SU-DHL-6 (cell line): Measurements from ENCODE around the gene GMCL1.

Source experiments
- H2AFZ ChIP-seq: fragments of 200-600 bp; sonication (generic); 2 replicates; pipeline ENCODE4 v1.6.1; 2014; ENCODE audit warnings: low read depth, mild to moderate bottlenecking, moderate library complexity, mixed read lengths, antibody characterized with exemption, low read length; ENCODE audit not compliant: severe bottlenecking
- H3F3A ChIP-seq: fragments of 200-600 bp; shearing (Covaris generic); 2 replicates; pipeline ENCODE4 v1.6.0; 2016; ENCODE audit warnings: antibody characterized with exemption, mild to moderate bottlenecking; ENCODE audit not compliant: insufficient read depth
- H3K27ac ChIP-seq: fragments of 200-600 bp; sonication (generic); 2 replicates; pipeline ENCODE4 v1.5.1; 2016; ENCODE audit warnings: low read depth, mild to moderate bottlenecking, low read length, moderate library complexity, mixed read lengths
- H3K27me3 ChIP-seq: fragments of 200-600 bp; sonication (generic), shearing (Covaris generic); 2 replicates; pipeline ENCODE4 v1.6.0; 2014; ENCODE audit warnings: mild to moderate bottlenecking, low read length
- H3K36me3 ChIP-seq: fragments of 200-600 bp; sonication (generic); 2 replicates; pipeline ENCODE4 v1.6.1; 2014; ENCODE audit warnings: mild to moderate bottlenecking, low read length, mixed read lengths
- H3K4me2 ChIP-seq: fragments of 300-600, 200-600 bp; shearing (Covaris generic), sonication (generic); 2 replicates; pipeline ENCODE4 v1.6.0; 2014; ENCODE audit warnings: low read length, low read depth, mild to moderate bottlenecking; ENCODE audit not compliant: poor library complexity, severe bottlenecking
- H3K4me3 ChIP-seq: fragments of 200-600 bp; sonication (generic); 2 replicates; pipeline ENCODE4 v1.5.1; 2014; ENCODE audit warnings: antibody characterized with exemption, low read length, mild to moderate bottlenecking, mixed read lengths; ENCODE audit not compliant: insufficient read depth, poor library complexity, severe bottlenecking
- H3K79me2 ChIP-seq: fragments of 200-600 bp; sonication (generic); 2 replicates; pipeline ENCODE4 v1.6.1; 2014; ENCODE audit warnings: mild to moderate bottlenecking, low read length, moderate library complexity; ENCODE audit not compliant: insufficient read depth
- H3K9ac ChIP-seq: fragments of 200-600 bp; sonication (generic); 2 replicates; pipeline ENCODE4 v1.7.0; 2014; ENCODE audit warnings: mild to moderate bottlenecking, low read length
- H3K9me2 ChIP-seq: fragments of 200-600 bp; sonication (generic); replicated peaks from 2 replicates; pipeline ENCODE4 v1.6.1; 2014; ENCODE audit warnings: low read length; ENCODE audit not compliant: insufficient read depth
- H3K9me3 ChIP-seq: fragments of 200-600 bp; sonication (generic); 2 replicates; pipeline ENCODE4 v1.6.1; 2014; ENCODE audit warnings: low read length, mixed read lengths; ENCODE audit not compliant: insufficient read depth
- H4K20me1 ChIP-seq: fragments of 200-600 bp; sonication (generic); 2 replicates; pipeline ENCODE4 v1.6.1; 2014; ENCODE audit warnings: low read depth, mild to moderate bottlenecking, antibody characterized with exemption, low read length, moderate library complexity, mixed read lengths
- EZH2phosphoT487 ChIP-seq: fragments of 200-600 bp; sonication (generic), shearing (Covaris generic); conservative IDR thresholded peaks from 2 replicates; pipeline ENCODE4 v1.6.1; 2018; ENCODE audit warnings: mild to moderate bottlenecking, antibody characterized with exemption, low read length, moderate library complexity, mixed read lengths
- TF ChIP-seq, protein P1 (sequence below): fragments of 200-600 bp; sonication (generic); IDR thresholded peaks from one replicate; pipeline ENCODE4 v1.5.1; 2017; ENCODE audit warnings: antibody characterized with exemption, mild to moderate bottlenecking, low read length, moderate library complexity; ENCODE audit not compliant: insufficient read depth, poor library complexity, severe bottlenecking

The GMCL1 gene

GRCh38 chr2:69784228-69784627 lies 45.2 kb upstream of the GMCL1 start:
- H3K27ac ChIP-seq, result no peak overlapping the region
- H3K4me2 ChIP-seq, result no peak overlapping the region
- H3K9me3 ChIP-seq, result no peaks in the 10 kb centered on the region
- no peaks in the 10 kb centered on the region for H3K79me2 ChIP-seq
- no peak overlapping the region for H2AFZ ChIP-seq
- H3F3A ChIP-seq, result no peaks in the 10 kb centered on the region
- H3K27me3 ChIP-seq, result no peaks in the 10 kb centered on the region
- H4K20me1 ChIP-seq, result no peaks in the 10 kb centered on the region
- no peak overlapping the region for H3K9ac ChIP-seq
- H3K9me2 ChIP-seq, result no peaks in the 10 kb centered on the region
- no peak for TF ChIP-seq EZH2phosphoT487
- TF ChIP-seq, protein P1, sequence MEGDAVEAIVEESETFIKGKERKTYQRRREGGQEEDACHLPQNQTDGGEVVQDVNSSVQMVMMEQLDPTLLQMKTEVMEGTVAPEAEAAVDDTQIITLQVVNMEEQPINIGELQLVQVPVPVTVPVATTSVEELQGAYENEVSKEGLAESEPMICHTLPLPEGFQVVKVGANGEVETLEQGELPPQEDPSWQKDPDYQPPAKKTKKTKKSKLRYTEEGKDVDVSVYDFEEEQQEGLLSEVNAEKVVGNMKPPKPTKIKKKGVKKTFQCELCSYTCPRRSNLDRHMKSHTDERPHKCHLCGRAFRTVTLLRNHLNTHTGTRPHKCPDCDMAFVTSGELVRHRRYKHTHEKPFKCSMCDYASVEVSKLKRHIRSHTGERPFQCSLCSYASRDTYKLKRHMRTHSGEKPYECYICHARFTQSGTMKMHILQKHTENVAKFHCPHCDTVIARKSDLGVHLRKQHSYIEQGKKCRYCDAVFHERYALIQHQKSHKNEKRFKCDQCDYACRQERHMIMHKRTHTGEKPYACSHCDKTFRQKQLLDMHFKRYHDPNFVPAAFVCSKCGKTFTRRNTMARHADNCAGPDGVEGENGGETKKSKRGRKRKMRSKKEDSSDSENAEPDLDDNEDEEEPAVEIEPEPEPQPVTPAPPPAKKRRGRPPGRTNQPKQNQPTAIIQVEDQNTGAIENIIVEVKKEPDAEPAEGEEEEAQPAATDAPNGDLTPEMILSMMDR, result no peak
- no peak overlapping the region for H3K4me3 ChIP-seq
- H3K36me3 ChIP-seq, result no peaks in the 10 kb centered on the region

GRCh38 chr2:69785358-69785757 lies 44.1 kb upstream of the GMCL1 start:
- no peaks in the 10 kb centered on the region for H3K79me2 ChIP-seq
- H2AFZ ChIP-seq, result no peak overlapping the region
- no peak overlapping the region for H3K9ac ChIP-seq
- TF ChIP-seq EZH2phosphoT487, result no peak
- TF ChIP-seq, protein P1, result no peak
- no peaks in the 10 kb centered on the region for H3K27me3 ChIP-seq
- H3F3A ChIP-seq, result no peaks in the 10 kb centered on the region
- H3K4me2 ChIP-seq, result no peak overlapping the region
- no peak overlapping the region for H3K4me3 ChIP-seq
- H3K36me3 ChIP-seq, result no peaks in the 10 kb centered on the region
- H3K9me2 ChIP-seq, result no peaks in the 10 kb centered on the region
- H3K27ac ChIP-seq, result no peak overlapping the region
- no peaks in the 10 kb centered on the region for H4K20me1 ChIP-seq
- H3K9me3 ChIP-seq, result no peaks in the 10 kb centered on the region

DNA sequence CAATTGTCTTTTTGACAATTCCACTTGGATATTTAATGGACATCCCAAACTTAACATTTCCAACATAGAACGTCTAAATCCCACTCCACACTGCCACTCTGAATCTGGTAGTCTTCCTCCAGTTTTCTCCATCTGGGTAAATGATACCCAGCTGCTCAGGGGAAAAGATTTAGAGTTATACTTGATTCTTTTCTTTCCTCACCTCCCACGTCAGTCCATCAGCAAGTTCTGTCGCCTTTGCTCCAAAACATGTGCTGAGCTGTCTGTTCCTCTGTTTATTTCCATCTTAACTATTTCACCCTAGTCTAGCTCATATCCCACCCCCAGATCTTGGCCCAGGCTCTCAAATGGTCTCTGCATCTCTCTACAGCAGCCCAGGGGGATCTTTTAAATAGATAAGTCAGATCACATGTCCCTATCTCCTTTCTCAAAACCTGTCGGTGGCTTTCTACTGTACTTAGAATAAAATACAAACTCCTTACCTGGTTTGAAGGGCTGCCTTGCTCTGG lies 43.4 kb upstream of the GMCL1 start:
- Histone ChIP-seq H3K27ac (no peak overlapping the region), H3K4me2 (no peak overlapping the region)

More for the DNA sequence above, 43.4 kb upstream of the GMCL1 start:
- H3K9me3 ChIP-seq, result no peaks in the 10 kb centered on the region
- no peaks in the 10 kb centered on the region for H3F3A ChIP-seq
- no peak for TF ChIP-seq EZH2phosphoT487
- TF ChIP-seq, protein P1, result no peak
- no peaks in the 10 kb centered on the region for H4K20me1 ChIP-seq
- H2AFZ ChIP-seq, result no peak overlapping the region
- no peaks in the 10 kb centered on the region for H3K9me2 ChIP-seq
- H3K9ac ChIP-seq, result no peak overlapping the region
- H3K79me2 ChIP-seq, result no peaks in the 10 kb centered on the region
- H3K27me3 ChIP-seq, result no peaks in the 10 kb centered on the region
- H3K4me3 ChIP-seq, result no peak overlapping the region
- H3K36me3 ChIP-seq, result no peaks in the 10 kb centered on the region
